Neural cell (in vitro differentiated cells): ENCODE data around the gene STX1B. TPM values are rescaled to one million over a fixed set of nuclear protein-coding genes. Genes with fewer than 3 reads are reported as not detected.

Experiments
- H2AFZ ChIP-seq: fragments of 200-600, 300-800 bp; sonication (generic), shearing (Covaris generic); 2 replicates; pipeline ENCODE4 v1.6.0; 2014; ENCODE audit warnings: low read depth, mild to moderate bottlenecking, antibody characterized with exemption, low read length, moderate library complexity
- H3F3A ChIP-seq: fragments of 200-600 bp; shearing (Covaris generic); 2 replicates; pipeline ENCODE4 v1.6.1; 2016; ENCODE audit warnings: mild to moderate bottlenecking, moderate library complexity, mixed read lengths, antibody characterized with exemption, low read length; ENCODE audit not compliant: insufficient read depth, poor library complexity, severe bottlenecking
- H3K27ac ChIP-seq: fragments of 200-600, 300-800 bp; sonication (generic), shearing (Covaris generic); 2 replicates; pipeline ENCODE4 v1.5.1; 2014; ENCODE audit warnings: mild to moderate bottlenecking, low read length, moderate library complexity
- H3K27me3 ChIP-seq: fragments of 300-800, 200-600 bp; sonication (generic), shearing (Covaris generic); 2 replicates; pipeline ENCODE4 v1.6.0; 2014; ENCODE audit warnings: mild to moderate bottlenecking, low read depth, low read length, moderate library complexity; ENCODE audit not compliant: insufficient read depth
- H3K36me3 ChIP-seq: fragments of 300-800, 200-600 bp; sonication (generic), shearing (Covaris generic); 2 replicates; pipeline ENCODE4 v1.5.1; 2014; ENCODE audit warnings: mild to moderate bottlenecking, antibody characterized with exemption, low read length, moderate library complexity; ENCODE audit not compliant: insufficient read depth
- H3K4me2 ChIP-seq: fragments of 300-800, 200-600 bp; sonication (generic), shearing (Covaris generic); 2 replicates; pipeline ENCODE4 v1.6.0; 2014; ENCODE audit warnings: mild to moderate bottlenecking, low read length
- H3K4me3 ChIP-seq: fragments of 300-800, 200-600 bp; sonication (generic), shearing (Covaris generic); 2 replicates; pipeline ENCODE4 v1.5.1; 2014; ENCODE audit warnings: mild to moderate bottlenecking, low read length, moderate library complexity
- H3K79me2 ChIP-seq: fragments of 200-600 bp; shearing (Covaris generic); replicated peaks from 2 replicates; pipeline ENCODE4 v1.6.0; 2014; ENCODE audit warnings: mild to moderate bottlenecking, low read length, moderate library complexity; ENCODE audit not compliant: insufficient read depth
- H3K9ac ChIP-seq: fragments of 300-800, 200-600 bp; sonication (generic), shearing (Covaris generic); 2 replicates; pipeline ENCODE4 v1.6.1; 2016; ENCODE audit warnings: mild to moderate bottlenecking, low read length, mixed read lengths
- H3K9me2 ChIP-seq: fragments of 200-600 bp; shearing (Covaris generic); 2 replicates; pipeline ENCODE4 v1.6.1; 2016; ENCODE audit warnings: mild to moderate bottlenecking, low read length, mixed read lengths; ENCODE audit not compliant: insufficient read depth
- H3K9me3 ChIP-seq: fragments of 200-600, 300-800 bp; sonication (generic), shearing (Covaris generic); 2 replicates; pipeline ENCODE4 v1.6.1; 2016; ENCODE audit warnings: mild to moderate bottlenecking, mixed run types, low read length, moderate library complexity, mixed read lengths
- H4K20me1 ChIP-seq: fragments of 200-600 bp; shearing (Covaris generic); 2 replicates; pipeline ENCODE4 v1.6.1; 2016; ENCODE audit warnings: mild to moderate bottlenecking, mixed run types; ENCODE audit not compliant: insufficient read depth
- EP300 ChIP-seq: fragments of 450-650 bp; conservative IDR thresholded peaks from 2 replicates; pipeline ENCODE4 v1.6.1; 2014; ENCODE audit warnings: antibody characterized with exemption, mild to moderate bottlenecking, moderate library complexity; ENCODE audit not compliant: poor library complexity, severe bottlenecking
- EZH2 ChIP-seq: fragments of 200-600, 300-800 bp; shearing (Covaris generic), sonication (generic); IDR thresholded peaks from 2 replicates; pipeline ENCODE4 v1.6.1; 2014; ENCODE audit warnings: antibody characterized with exemption, low read length, borderline replicate concordance, mild to moderate bottlenecking; ENCODE audit not compliant: insufficient read depth, poor library complexity, severe bottlenecking
- MXI1 ChIP-seq: fragments of 450-650 bp; conservative IDR thresholded peaks from 2 replicates; pipeline ENCODE4 v1.6.1; 2014; ENCODE audit warnings: antibody characterized with exemption, mild to moderate bottlenecking; ENCODE audit not compliant: poor library complexity, severe bottlenecking
- POLR2AphosphoS5 ChIP-seq: IDR thresholded peaks from 2 replicates; pipeline ENCODE4 v1.6.1; 2012
- RAD21 ChIP-seq: fragments of 450-650 bp; conservative IDR thresholded peaks from 2 replicates; pipeline ENCODE4 v1.6.1; 2014; ENCODE audit warnings: antibody characterized with exemption, mild to moderate bottlenecking, moderate library complexity
- SMC3 ChIP-seq: fragments of 450-650 bp; conservative IDR thresholded peaks from 2 replicates; pipeline ENCODE4 v1.6.1; 2014; ENCODE audit warnings: antibody characterized with exemption, mild to moderate bottlenecking, moderate library complexity; ENCODE audit not compliant: poor library complexity
- TAF1 ChIP-seq: IDR thresholded peaks from 2 replicates; pipeline ENCODE4 v1.6.1; 2012; ENCODE audit warnings: low read depth
- polyA plus RNA-seq: library from polyadenylated mRNA; depleted of rRNA; stranded (reverse); fragments of >200 nt; gene quantifications from 2 replicates; pipeline ENCODE4 v1.2.3, GENCODE V29; 2014
- TF ChIP-seq, protein P1 (sequence below): IDR thresholded peaks from 2 replicates; pipeline ENCODE4 v1.6.1; 2012; ENCODE audit warnings: borderline replicate concordance
- TF ChIP-seq, protein P2 (sequence below): fragments of 450-650 bp; IDR thresholded peaks from 2 replicates; pipeline ENCODE4 v1.5.1; 2014; ENCODE audit warnings: antibody characterized with exemption, mild to moderate bottlenecking, moderate library complexity; ENCODE audit not compliant: poor library complexity, severe bottlenecking

Gene STX1B
- polyA plus RNA-seq, 1 donor from 2014 or later = 4.5 TPM

- H3K79me2 ChIP-seq = peaks cover 4% of the 10 kb centered on the region
- no peaks in the 10 kb centered on the region for H3K36me3 ChIP-seq
- H3K4me2 ChIP-seq = no peak overlapping the region
- H3K9me3 ChIP-seq = no peaks in the 10 kb centered on the region
- H4K20me1 ChIP-seq = no peaks in the 10 kb centered on the region
- H3K27ac ChIP-seq = no peak overlapping the region
- H3K9ac ChIP-seq = no peak overlapping the region
- H3K27me3 ChIP-seq = no peaks in the 10 kb centered on the region
- no peak for TF ChIP-seq TAF1
- TF ChIP-seq SMC3 = peak; percentile 76
- TF ChIP-seq MXI1 = no peak
- TF ChIP-seq RAD21 = peak; percentile 71
- no peak for TF ChIP-seq EP300
- TF ChIP-seq POLR2AphosphoS5 = no peak
- TF ChIP-seq EZH2 = no peak
- TF ChIP-seq, protein P1, sequence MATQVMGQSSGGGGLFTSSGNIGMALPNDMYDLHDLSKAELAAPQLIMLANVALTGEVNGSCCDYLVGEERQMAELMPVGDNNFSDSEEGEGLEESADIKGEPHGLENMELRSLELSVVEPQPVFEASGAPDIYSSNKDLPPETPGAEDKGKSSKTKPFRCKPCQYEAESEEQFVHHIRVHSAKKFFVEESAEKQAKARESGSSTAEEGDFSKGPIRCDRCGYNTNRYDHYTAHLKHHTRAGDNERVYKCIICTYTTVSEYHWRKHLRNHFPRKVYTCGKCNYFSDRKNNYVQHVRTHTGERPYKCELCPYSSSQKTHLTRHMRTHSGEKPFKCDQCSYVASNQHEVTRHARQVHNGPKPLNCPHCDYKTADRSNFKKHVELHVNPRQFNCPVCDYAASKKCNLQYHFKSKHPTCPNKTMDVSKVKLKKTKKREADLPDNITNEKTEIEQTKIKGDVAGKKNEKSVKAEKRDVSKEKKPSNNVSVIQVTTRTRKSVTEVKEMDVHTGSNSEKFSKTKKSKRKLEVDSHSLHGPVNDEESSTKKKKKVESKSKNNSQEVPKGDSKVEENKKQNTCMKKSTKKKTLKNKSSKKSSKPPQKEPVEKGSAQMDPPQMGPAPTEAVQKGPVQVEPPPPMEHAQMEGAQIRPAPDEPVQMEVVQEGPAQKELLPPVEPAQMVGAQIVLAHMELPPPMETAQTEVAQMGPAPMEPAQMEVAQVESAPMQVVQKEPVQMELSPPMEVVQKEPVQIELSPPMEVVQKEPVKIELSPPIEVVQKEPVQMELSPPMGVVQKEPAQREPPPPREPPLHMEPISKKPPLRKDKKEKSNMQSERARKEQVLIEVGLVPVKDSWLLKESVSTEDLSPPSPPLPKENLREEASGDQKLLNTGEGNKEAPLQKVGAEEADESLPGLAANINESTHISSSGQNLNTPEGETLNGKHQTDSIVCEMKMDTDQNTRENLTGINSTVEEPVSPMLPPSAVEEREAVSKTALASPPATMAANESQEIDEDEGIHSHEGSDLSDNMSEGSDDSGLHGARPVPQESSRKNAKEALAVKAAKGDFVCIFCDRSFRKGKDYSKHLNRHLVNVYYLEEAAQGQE = no peak
- TF ChIP-seq, protein P2, sequence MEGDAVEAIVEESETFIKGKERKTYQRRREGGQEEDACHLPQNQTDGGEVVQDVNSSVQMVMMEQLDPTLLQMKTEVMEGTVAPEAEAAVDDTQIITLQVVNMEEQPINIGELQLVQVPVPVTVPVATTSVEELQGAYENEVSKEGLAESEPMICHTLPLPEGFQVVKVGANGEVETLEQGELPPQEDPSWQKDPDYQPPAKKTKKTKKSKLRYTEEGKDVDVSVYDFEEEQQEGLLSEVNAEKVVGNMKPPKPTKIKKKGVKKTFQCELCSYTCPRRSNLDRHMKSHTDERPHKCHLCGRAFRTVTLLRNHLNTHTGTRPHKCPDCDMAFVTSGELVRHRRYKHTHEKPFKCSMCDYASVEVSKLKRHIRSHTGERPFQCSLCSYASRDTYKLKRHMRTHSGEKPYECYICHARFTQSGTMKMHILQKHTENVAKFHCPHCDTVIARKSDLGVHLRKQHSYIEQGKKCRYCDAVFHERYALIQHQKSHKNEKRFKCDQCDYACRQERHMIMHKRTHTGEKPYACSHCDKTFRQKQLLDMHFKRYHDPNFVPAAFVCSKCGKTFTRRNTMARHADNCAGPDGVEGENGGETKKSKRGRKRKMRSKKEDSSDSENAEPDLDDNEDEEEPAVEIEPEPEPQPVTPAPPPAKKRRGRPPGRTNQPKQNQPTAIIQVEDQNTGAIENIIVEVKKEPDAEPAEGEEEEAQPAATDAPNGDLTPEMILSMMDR = peak; percentile 85
- peaks cover 5% of the 10 kb centered on the region for H3F3A ChIP-seq
- H3K9me2 ChIP-seq = no peaks in the 10 kb centered on the region
- H2AFZ ChIP-seq = no peak overlapping the region
- H3K4me3 ChIP-seq = no peak overlapping the region
Measured at GRCh38 chr16:30953511-30954124, 56.8 kb downstream of the STX1B start.

- Histone ChIP-seq H3K9me3 (no peaks in the 10 kb centered on the region), H3K9ac (no peak overlapping the region), H3K27ac (no peak overlapping the region), H3F3A (peaks cover 5% of the 10 kb centered on the region), H3K4me3 (no peak overlapping the region), H3K9me2 (no peaks in the 10 kb centered on the region), H3K4me2 (no peak overlapping the region), H3K79me2 (peaks cover 4% of the 10 kb centered on the region), H3K36me3 (no peaks in the 10 kb centered on the region), H2AFZ (no peak overlapping the region), H4K20me1 (no peaks in the 10 kb centered on the region), H3K27me3 (no peaks in the 10 kb centered on the region)
- TF ChIP-seq SMC3 (no peak), POLR2AphosphoS5 (peak; percentile 9)
Measured at GRCh38 chr16:30953111-30953510, 57.3 kb downstream of the STX1B start.
